Glutamatergic neuron (in vitro differentiated cells): ENCODE data around the gene ARHGAP8. TPM values are rescaled to one million over a fixed set of nuclear protein-coding genes. Genes with fewer than 3 reads are reported as not detected.
A peak's percentile ranks its signal among the peaks of the same experiment; 100 is the strongest.
"Not testable (repeated sequence)": the region's sequence is repeated elsewhere in the genome, so short reads cannot be mapped to it uniquely, and the experiment has no call there.

Experiments used
- DNase-seq: peaks from one replicate; pipeline ENCODE4 v3.0.0; 2022
- H3K27ac Mint-ChIP-seq: one replicate; pipeline ENCODE4 v1.8.0; 2020; ENCODE audit warnings: mild to moderate bottlenecking, mixed read lengths, inconsistent platforms; ENCODE audit not compliant: unreplicated experiment
- H3K27me3 Mint-ChIP-seq: one replicate; pipeline ENCODE4 v1.8.0; 2020; ENCODE audit warnings: mild to moderate bottlenecking, moderate library complexity, mixed read lengths, inconsistent platforms; ENCODE audit not compliant: unreplicated experiment
- H3K36me3 Mint-ChIP-seq: one replicate; pipeline ENCODE4 v1.8.0; 2020; ENCODE audit warnings: mild to moderate bottlenecking, mixed read lengths, inconsistent platforms; ENCODE audit not compliant: unreplicated experiment
- H3K4me1 Mint-ChIP-seq: one replicate; pipeline ENCODE4 v1.8.0; 2020; ENCODE audit warnings: mild to moderate bottlenecking, low read depth, mixed read lengths, inconsistent platforms; ENCODE audit not compliant: unreplicated experiment
- H3K4me3 Mint-ChIP-seq: one replicate; pipeline ENCODE4 v1.8.0; 2020; ENCODE audit warnings: mild to moderate bottlenecking, mixed read lengths, inconsistent platforms; ENCODE audit not compliant: unreplicated experiment
- H3K9me3 Mint-ChIP-seq: one replicate; pipeline ENCODE4 v1.8.0; 2020; ENCODE audit warnings: mild to moderate bottlenecking, moderate library complexity, mixed read lengths, inconsistent platforms; ENCODE audit not compliant: unreplicated experiment
- CTCF ChIP-seq: fragments of 200-600 bp; sonication (generic); IDR thresholded peaks from one replicate; pipeline ENCODE4 v1.5.0; 2021; ENCODE audit not compliant: partially characterized antibody, unreplicated experiment
- total RNA-seq: library from RNA; stranded (reverse); fragmentation: NEBNext Ultra II Directional; extraction: Animal tissue kit (Norgen Biotek cat#: 25700); gene quantifications from one replicate; pipeline ENCODE4 v1.2.1, GENCODE V29; 2021; ENCODE audit not compliant: unreplicated experiment

The ARHGAP8 gene
- total RNA-seq, 1 donor from 2014 or later = 0.59 TPM

GRCh38 chr22:44795701-44796630 is 43.6 kb downstream of the ARHGAP8 start:
- Mint-ChIP-seq H3K4me1 (peaks cover 5% of the 10 kb centered on the region), H3K9me3 (no peaks in the 10 kb centered on the region), H3K27ac (no peak overlapping the region), H3K36me3 (no peaks in the 10 kb centered on the region), H3K4me3 (no peak overlapping the region), H3K27me3 (peaks cover 2% of the 10 kb centered on the region)
- TF ChIP-seq CTCF = no peak
- DNase-seq = no peak

- H3K36me3 Mint-ChIP-seq = no peaks in the 10 kb centered on the region
Measured at GRCh38 chr22:44797181-44797725, 44.9 kb downstream of the ARHGAP8 start.

GRCh38 chr22:44799077-44799945 is 46.9 kb downstream of the ARHGAP8 start:
- no peak for TF ChIP-seq CTCF
- H3K27me3 Mint-ChIP-seq = no peaks in the 10 kb centered on the region
- H3K27ac Mint-ChIP-seq = no peak overlapping the region
- DNase-seq = no peak
- H3K36me3 Mint-ChIP-seq = no peaks in the 10 kb centered on the region
- no peak overlapping the region for H3K4me3 Mint-ChIP-seq
- peaks cover 5% of the 10 kb centered on the region for H3K4me1 Mint-ChIP-seq
- peaks cover 4% of the 10 kb centered on the region for H3K9me3 Mint-ChIP-seq

More at GRCh38 chr22:44797181-44797725, 44.9 kb downstream of the ARHGAP8 start:
- Mint-ChIP-seq H3K4me1 (peaks cover 5% of the 10 kb centered on the region), H3K27me3 (no peaks in the 10 kb centered on the region), H3K4me3 (no peak overlapping the region), H3K27ac (no peak overlapping the region), H3K9me3 (peaks cover 2% of the 10 kb centered on the region)
- no peak for DNase-seq
- TF ChIP-seq CTCF = no peak

GRCh38 chr22:44799946-44800634 is 47.7 kb downstream of the ARHGAP8 start:
- not testable (repeated sequence) for H3K27me3 Mint-ChIP-seq, H3K9me3 Mint-ChIP-seq, H3K4me1 Mint-ChIP-seq, DNase-seq, H3K4me3 Mint-ChIP-seq, H3K36me3 Mint-ChIP-seq
- peak overlapping the region; percentile 22 for H3K27ac Mint-ChIP-seq

- no peak overlapping the region for H3K27ac Mint-ChIP-seq
- peaks cover 4% of the 10 kb centered on the region for H3K9me3 Mint-ChIP-seq
- H3K4me1 Mint-ChIP-seq = peaks cover 5% of the 10 kb centered on the region
- no peak overlapping the region for H3K4me3 Mint-ChIP-seq
- no peaks in the 10 kb centered on the region for H3K36me3 Mint-ChIP-seq
- no peak for TF ChIP-seq CTCF
- no peak for DNase-seq
- H3K27me3 Mint-ChIP-seq = no peaks in the 10 kb centered on the region
Measured at GRCh38 chr22:44801476-44801875, 49.1 kb downstream of the ARHGAP8 start.
